HEK293 (cell line): ENCODE results near the gene PACRG.

Experiments
- CTCF ChIA-PET: fragments of 350-600 bp; formaldehyde crosslinking; extraction: SDS; loops from one replicate; lab custom pipeline; 2021; ENCODE audit warnings: antibody characterized with exemption; lab: Yijun Ruan, JAX
- POLR2A ChIA-PET: fragments of 300-600 bp; formaldehyde crosslinking; extraction: SDS; loops from one replicate; lab custom pipeline; 2020; ENCODE audit warnings: antibody characterized with exemption, inconsistent platforms; lab: Yijun Ruan, JAX
- H3K27ac ChIP-seq: fragments of 200-500 bp; sonication (Bioruptor generic); 2 replicates; pipeline ENCODE4 v1.5.1; 2014; ENCODE audit warnings: low read depth, low read length, control low read depth, inconsistent platforms; ENCODE audit errors: extremely low read depth
- H3K36me3 ChIP-seq, 2 experiments: fragments of 200-500 bp in 1 of 2; sonication (Bioruptor generic) in 1 of 2; 1 replicate in 1 of 2; 2 replicates in 1 of 2; pipeline ENCODE4 v1.5.1; 2014 to 2017; ENCODE audit warnings: inconsistent platforms in 2 of 2, low read length in 2 of 2; ENCODE audit not compliant: control insufficient read depth in 2 of 2, insufficient read depth in 1 of 2
- H3K4me1 ChIP-seq: fragments of 200-500 bp; sonication (Bioruptor generic); 2 replicates; pipeline ENCODE4 v1.5.1; 2014; ENCODE audit warnings: mild to moderate bottlenecking, low read length, inconsistent platforms; ENCODE audit not compliant: control insufficient read depth, insufficient read depth
- H3K4me3 ChIP-seq: 2 replicates; pipeline ENCODE4 v1.5.1; 2011; ENCODE audit warnings: low read depth, mild to moderate bottlenecking, control low read depth, low read length, moderate library complexity
- H3K9me3 ChIP-seq: fragments of 200-500 bp; sonication (Bioruptor generic); 2 replicates; pipeline ENCODE4 v1.5.1; 2014; ENCODE audit warnings: low read depth, low read length, inconsistent platforms; ENCODE audit not compliant: control insufficient read depth, insufficient read depth
- EGR2 ChIP-seq: fragments of 450-650 bp; formaldehyde crosslinking; IDR thresholded peaks from 2 replicates; pipeline ENCODE4 v1.5.1; 2016; ENCODE audit warnings: low read depth, missing biosample characterization, missing genetic modification characterization
- FEZF1 ChIP-seq: fragments of 450-650 bp; formaldehyde crosslinking; IDR thresholded peaks from 2 replicates; pipeline ENCODE4 v1.5.1; 2016; ENCODE audit warnings: missing biosample characterization, missing genetic modification characterization
- KLF10 ChIP-seq: fragments of 450-650 bp; IDR thresholded peaks from 2 replicates; pipeline ENCODE4 v1.5.1; 2018; ENCODE audit warnings: missing biosample characterization, mild to moderate bottlenecking, missing genetic modification characterization
- MYNN ChIP-seq: fragments of 450-650 bp; formaldehyde crosslinking; IDR thresholded peaks from 2 replicates; pipeline ENCODE4 v1.5.1; 2016; ENCODE audit warnings: missing biosample characterization, missing genetic modification characterization, borderline replicate concordance
- OVOL3 ChIP-seq: fragments of 450-650 bp; formaldehyde crosslinking; IDR thresholded peaks from 2 replicates; pipeline ENCODE4 v1.5.1; 2016; ENCODE audit warnings: missing biosample characterization, missing genetic modification characterization
- RBAK ChIP-seq: fragments of 450-650 bp; formaldehyde crosslinking; IDR thresholded peaks from 2 replicates; pipeline ENCODE4 v1.5.1; 2016; ENCODE audit warnings: missing biosample characterization, missing genetic modification characterization
- SETDB1 ChIP-seq: IDR thresholded peaks from one replicate; pipeline ENCODE4 v1.6.1; 2017; ENCODE audit warnings: mild to moderate bottlenecking, low read length, moderate library complexity, mixed read lengths; ENCODE audit not compliant: insufficient read length
- SP7 ChIP-seq: fragments of 450-650 bp; formaldehyde crosslinking; IDR thresholded peaks from 2 replicates; pipeline ENCODE4 v1.5.1; 2016; ENCODE audit warnings: missing biosample characterization, missing genetic modification characterization
- ZFP69B ChIP-seq: fragments of 450-650 bp; formaldehyde crosslinking; IDR thresholded peaks from 2 replicates; pipeline ENCODE4 v1.5.1; 2016; ENCODE audit warnings: missing biosample characterization, missing genetic modification characterization
- ZIC2 ChIP-seq: fragments of 450-650 bp; formaldehyde crosslinking; IDR thresholded peaks from 2 replicates; pipeline ENCODE4 v1.5.1; 2016; ENCODE audit warnings: missing biosample characterization, missing genetic modification characterization
- ZNF112 ChIP-seq: fragments of 450-650 bp; formaldehyde crosslinking; IDR thresholded peaks from 2 replicates; pipeline ENCODE4 v1.5.0; 2017; ENCODE audit warnings: missing biosample characterization, missing genetic modification characterization
- ZNF133 ChIP-seq: fragments of 450-650 bp; formaldehyde crosslinking; IDR thresholded peaks from 2 replicates; pipeline ENCODE4 v1.5.1; 2016; ENCODE audit warnings: missing biosample characterization, missing genetic modification characterization
- ZNF138 ChIP-seq: fragments of 450-650 bp; formaldehyde crosslinking; IDR thresholded peaks from 2 replicates; pipeline ENCODE4 v1.5.1; 2016; ENCODE audit warnings: missing biosample characterization, missing genetic modification characterization, borderline replicate concordance
- ZNF140 ChIP-seq: fragments of 450-650 bp; formaldehyde crosslinking; IDR thresholded peaks from 2 replicates; pipeline ENCODE4 v1.5.1; 2016; ENCODE audit warnings: missing biosample characterization, missing genetic modification characterization
- ZNF19 ChIP-seq: fragments of 450-650 bp; formaldehyde crosslinking; IDR thresholded peaks from 2 replicates; pipeline ENCODE4; 2016; ENCODE audit warnings: missing biosample characterization, missing genetic modification characterization, low read depth
- ZNF324 ChIP-seq: fragments of 450-650 bp; formaldehyde crosslinking; IDR thresholded peaks from 2 replicates; pipeline ENCODE4 v1.5.1; 2016; ENCODE audit warnings: missing biosample characterization, missing genetic modification characterization
- ZNF366 ChIP-seq: fragments of 450-650 bp; formaldehyde crosslinking; conservative IDR thresholded peaks from 2 replicates; pipeline ENCODE4 v1.5.1; 2016; ENCODE audit warnings: missing biosample characterization, missing genetic modification characterization
- ZNF623 ChIP-seq: fragments of 450-650 bp; formaldehyde crosslinking; IDR thresholded peaks from 2 replicates; pipeline ENCODE4 v1.5.1; 2016; ENCODE audit warnings: missing biosample characterization, missing genetic modification characterization
- ZNF670 ChIP-seq: fragments of 450-650 bp; formaldehyde crosslinking; IDR thresholded peaks from 2 replicates; pipeline ENCODE4 v1.5.1; 2016; ENCODE audit warnings: missing biosample characterization, missing genetic modification characterization, low read depth
- ZNF707 ChIP-seq: fragments of 450-650 bp; formaldehyde crosslinking; IDR thresholded peaks from 2 replicates; pipeline ENCODE4 v1.5.1; 2016; ENCODE audit warnings: missing biosample characterization, missing genetic modification characterization
- TF ChIP-seq, protein P1 (sequence below): fragments of 450-650 bp; formaldehyde crosslinking; IDR thresholded peaks from 2 replicates; pipeline ENCODE4 v1.5.1; 2017; ENCODE audit warnings: missing biosample characterization, mild to moderate bottlenecking, missing genetic modification characterization, moderate library complexity
- TF ChIP-seq, protein P2 (sequence below): fragments of 450-650 bp; formaldehyde crosslinking; IDR thresholded peaks from 2 replicates; pipeline ENCODE4 v1.5.1; 2016; ENCODE audit warnings: missing biosample characterization, missing genetic modification characterization
- TF ChIP-seq, protein P3 (sequence below): fragments of 450-650 bp; formaldehyde crosslinking; IDR thresholded peaks from 2 replicates; pipeline ENCODE4 v1.5.1; 2016; ENCODE audit warnings: missing biosample characterization, missing genetic modification characterization
- TF ChIP-seq, protein P4 (sequence below): fragments of 450-650 bp; formaldehyde crosslinking; IDR thresholded peaks from 2 replicates; pipeline ENCODE4 v1.5.1; 2016; ENCODE audit warnings: missing biosample characterization, missing genetic modification characterization
- TF ChIP-seq, protein P5 (sequence below): fragments of 450-650 bp; formaldehyde crosslinking; IDR thresholded peaks from 2 replicates; pipeline ENCODE4 v1.5.1; 2016; ENCODE audit warnings: missing biosample characterization, missing genetic modification characterization

PACRG gene

DNA sequence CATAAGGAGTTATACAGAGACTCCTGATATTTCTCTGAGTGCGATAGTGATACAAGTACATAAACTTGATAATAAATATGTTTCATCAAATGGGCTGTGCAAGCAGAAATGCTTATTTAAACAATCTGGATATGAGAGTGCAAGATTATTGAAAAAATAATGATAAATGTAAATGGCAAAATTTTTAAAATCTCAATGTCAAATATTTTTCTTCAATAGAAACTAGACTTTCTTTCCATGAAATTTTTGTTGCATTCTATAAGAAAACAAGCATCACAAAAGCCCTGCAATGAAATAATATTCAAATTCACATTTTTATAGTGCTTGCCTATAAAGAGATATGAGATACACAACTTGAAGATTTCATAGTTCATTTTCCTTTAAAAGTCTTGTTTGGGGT, 2.7 kb downstream of the PACRG start:
- Histone ChIP-seq H3K36me3 (no peaks in the 10 kb centered on the region), H3K4me3 (no peak overlapping the region), H3K27ac (no peak overlapping the region), H3K9me3 (no peaks in the 10 kb centered on the region), H3K4me1 (0 out of 2 replicates have a peak, but pooled peaks cover 3% of the 10 kb centered on the region)
- POLR2A ChIA-PET, result no interaction called here
- TF ChIP-seq ZIC2 (tag by site-specific recombination) (no peak), SETDB1 (peak; percentile 69), ZNF670 (tag by site-specific recombination) (no peak), ZNF19 (tag by site-specific recombination) (no peak), ZNF366 (tag by site-specific recombination) (no peak), FEZF1 (tag by site-specific recombination) (no peak), ZNF112 (tag by site-specific recombination) (no peak)
- TF ChIP-seq, protein P1, sequence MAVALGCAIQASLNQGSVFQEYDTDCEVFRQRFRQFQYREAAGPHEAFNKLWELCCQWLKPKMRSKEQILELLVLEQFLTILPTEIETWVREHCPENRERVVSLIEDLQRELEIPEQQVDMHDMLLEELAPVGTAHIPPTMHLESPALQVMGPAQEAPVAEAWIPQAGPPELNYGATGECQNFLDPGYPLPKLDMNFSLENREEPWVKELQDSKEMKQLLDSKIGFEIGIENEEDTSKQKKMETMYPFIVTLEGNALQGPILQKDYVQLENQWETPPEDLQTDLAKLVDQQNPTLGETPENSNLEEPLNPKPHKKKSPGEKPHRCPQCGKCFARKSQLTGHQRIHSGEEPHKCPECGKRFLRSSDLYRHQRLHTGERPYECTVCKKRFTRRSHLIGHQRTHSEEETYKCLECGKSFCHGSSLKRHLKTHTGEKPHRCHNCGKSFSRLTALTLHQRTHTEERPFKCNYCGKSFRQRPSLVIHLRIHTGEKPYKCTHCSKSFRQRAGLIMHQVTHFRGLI (tag by site-specific recombination), result no peak
- CTCF ChIA-PET, result no interaction called here

DNA sequence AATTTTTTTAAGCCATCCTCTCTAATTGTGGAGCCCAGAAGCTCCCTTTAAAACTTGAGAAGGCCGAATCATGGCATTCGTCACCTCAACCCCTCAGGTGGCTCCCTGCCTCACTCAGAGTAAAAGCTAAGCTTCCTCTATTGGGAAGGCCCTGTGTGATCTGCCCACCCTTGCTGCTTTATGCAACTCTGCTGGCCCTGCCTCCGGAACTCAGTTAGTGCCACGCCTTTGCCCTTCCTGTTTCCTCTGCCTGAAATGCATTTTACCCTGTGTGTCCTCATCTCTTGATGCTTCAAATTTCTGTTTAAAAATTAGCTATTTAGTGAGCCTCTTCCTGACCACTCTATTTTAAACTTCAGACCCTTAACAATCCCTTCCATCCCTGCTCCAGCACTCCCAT, 5.7 kb downstream of the PACRG start:
- POLR2A ChIA-PET, result no interaction called here
- TF ChIP-seq EGR2 (tag by site-specific recombination), result no peak
- TF ChIP-seq ZNF133 (tag by site-specific recombination), result no peak
- TF ChIP-seq ZNF623 (tag by site-specific recombination), result no peak
- no peak for TF ChIP-seq RBAK
- TF ChIP-seq, protein P2, sequence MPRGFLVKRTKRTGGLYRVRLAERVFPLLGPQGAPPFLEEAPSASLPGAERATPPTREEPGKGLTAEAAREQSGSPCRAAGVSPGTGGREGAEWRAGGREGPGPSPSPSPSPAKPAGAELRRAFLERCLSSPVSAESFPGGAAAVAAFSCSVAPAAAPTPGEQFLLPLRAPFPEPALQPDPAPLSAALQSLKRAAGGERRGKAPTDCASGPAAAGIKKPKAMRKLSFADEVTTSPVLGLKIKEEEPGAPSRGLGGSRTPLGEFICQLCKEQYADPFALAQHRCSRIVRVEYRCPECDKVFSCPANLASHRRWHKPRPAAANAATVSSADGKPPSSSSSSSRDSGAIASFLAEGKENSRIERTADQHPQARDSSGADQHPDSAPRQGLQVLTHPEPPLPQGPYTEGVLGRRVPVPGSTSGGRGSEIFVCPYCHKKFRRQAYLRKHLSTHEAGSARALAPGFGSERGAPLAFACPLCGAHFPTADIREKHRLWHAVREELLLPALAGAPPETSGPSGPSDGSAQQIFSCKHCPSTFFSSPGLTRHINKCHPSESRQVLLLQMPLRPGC (tag by site-specific recombination), result no peak
- TF ChIP-seq ZNF707 (tag by site-specific recombination), result no peak
- TF ChIP-seq, protein P3, sequence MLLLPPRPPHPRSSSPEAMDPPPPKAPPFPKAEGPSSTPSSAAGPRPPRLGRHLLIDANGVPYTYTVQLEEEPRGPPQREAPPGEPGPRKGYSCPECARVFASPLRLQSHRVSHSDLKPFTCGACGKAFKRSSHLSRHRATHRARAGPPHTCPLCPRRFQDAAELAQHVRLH (tag by site-specific recombination), result no peak
- no peak for TF ChIP-seq ZNF138
- H3K27ac ChIP-seq, result no peak overlapping the region

DNA sequence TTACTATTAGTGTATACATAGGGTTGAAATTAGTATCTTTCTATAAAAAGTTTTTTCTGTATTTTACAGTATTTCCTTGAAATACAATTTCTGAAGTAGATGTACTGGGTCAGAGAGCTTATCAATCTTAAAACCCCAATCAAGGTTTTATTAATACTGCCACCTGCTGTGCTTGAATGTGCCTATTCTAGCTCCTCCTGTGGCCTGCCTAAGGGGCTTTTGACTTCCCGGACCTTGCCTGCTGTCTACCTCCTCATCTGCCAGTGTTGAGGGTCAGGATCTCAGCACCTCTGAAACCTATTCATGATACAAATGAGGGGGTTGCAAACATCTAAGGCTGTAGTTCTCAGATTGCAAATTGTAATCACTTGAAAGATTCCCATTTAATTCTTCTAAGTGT, 9.2 kb downstream of the PACRG start:
- H3K4me3 ChIP-seq, result no peak overlapping the region
- no peaks in the 10 kb centered on the region for H3K4me1 ChIP-seq
- no peak overlapping the region for H3K27ac ChIP-seq
- no peaks in the 10 kb centered on the region for H3K36me3 ChIP-seq
- CTCF ChIA-PET, result interaction anchor here (0.6 kb wide), 1 partner anchor 612 kb away, joined by 3 read pairs; no protein-coding TSS in a partner anchor
- H3K9me3 ChIP-seq, result no peaks in the 10 kb centered on the region
- POLR2A ChIA-PET, result interaction anchor here (1.2 kb wide), 1 partner anchor 9 kb away, joined by 4 read pairs; the partner anchor contains the start of genes PACRG and PRKN
- TF ChIP-seq ZNF140 (tag by site-specific recombination) (no peak), KLF10 (no peak), SP7 (tag by site-specific recombination) (no peak), ZFP69B (tag by site-specific recombination) (no peak), ZNF324 (tag by site-specific recombination) (no peak), OVOL3 (tag by site-specific recombination) (no peak), MYNN (tag by site-specific recombination) (no peak)
- TF ChIP-seq, protein P4, sequence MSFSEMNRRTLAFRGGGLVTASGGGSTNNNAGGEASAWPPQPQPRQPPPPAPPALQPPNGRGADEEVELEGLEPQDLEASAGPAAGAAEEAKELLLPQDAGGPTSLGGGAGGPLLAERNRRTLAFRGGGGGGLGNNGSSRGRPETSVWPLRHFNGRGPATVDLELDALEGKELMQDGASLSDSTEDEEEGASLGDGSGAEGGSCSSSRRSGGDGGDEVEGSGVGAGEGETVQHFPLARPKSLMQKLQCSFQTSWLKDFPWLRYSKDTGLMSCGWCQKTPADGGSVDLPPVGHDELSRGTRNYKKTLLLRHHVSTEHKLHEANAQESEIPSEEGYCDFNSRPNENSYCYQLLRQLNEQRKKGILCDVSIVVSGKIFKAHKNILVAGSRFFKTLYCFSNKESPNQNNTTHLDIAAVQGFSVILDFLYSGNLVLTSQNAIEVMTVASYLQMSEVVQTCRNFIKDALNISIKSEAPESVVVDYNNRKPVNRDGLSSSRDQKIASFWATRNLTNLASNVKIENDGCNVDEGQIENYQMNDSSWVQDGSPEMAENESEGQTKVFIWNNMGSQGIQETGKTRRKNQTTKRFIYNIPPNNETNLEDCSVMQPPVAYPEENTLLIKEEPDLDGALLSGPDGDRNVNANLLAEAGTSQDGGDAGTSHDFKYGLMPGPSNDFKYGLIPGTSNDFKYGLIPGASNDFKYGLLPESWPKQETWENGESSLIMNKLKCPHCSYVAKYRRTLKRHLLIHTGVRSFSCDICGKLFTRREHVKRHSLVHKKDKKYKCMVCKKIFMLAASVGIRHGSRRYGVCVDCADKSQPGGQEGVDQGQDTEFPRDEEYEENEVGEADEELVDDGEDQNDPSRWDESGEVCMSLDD, result no peak
- TF ChIP-seq, protein P5, sequence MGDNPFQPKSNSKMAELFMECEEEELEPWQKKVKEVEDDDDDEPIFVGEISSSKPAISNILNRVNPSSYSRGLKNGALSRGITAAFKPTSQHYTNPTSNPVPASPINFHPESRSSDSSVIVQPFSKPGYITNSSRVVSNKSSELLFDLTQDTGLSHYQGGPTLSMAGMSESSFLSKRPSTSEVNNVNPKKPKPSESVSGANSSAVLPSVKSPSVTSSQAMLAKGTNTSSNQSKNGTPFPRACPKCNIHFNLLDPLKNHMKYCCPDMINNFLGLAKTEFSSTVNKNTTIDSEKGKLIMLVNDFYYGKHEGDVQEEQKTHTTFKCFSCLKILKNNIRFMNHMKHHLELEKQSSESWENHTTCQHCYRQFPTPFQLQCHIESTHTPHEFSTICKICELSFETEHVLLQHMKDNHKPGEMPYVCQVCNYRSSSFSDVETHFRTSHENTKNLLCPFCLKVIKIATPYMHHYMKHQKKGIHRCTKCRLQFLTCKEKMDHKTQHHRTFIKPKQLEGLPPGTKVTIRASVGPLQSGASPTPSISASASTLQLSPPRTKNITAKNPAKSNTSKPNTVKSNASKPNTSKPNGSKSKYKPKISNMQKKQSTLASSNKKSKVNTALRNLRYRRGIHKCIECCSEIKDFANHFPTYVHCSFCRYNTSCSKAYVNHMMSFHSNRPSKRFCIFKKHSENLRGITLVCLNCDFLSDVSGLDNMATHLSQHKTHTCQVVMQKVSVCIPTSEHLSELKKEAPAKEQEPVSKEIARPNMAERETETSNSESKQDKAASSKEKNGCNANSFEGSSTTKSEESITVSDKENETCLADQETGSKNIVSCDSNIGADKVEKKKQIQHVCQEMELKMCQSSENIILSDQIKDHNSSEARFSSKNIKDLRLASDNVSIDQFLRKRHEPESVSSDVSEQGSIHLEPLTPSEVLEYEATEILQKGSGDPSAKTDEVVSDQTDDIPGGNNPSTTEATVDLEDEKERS, result no peak

More for the DNA sequence above, 5.7 kb downstream of the PACRG start:
- Histone ChIP-seq H3K36me3 (no peaks in the 10 kb centered on the region), H3K4me3 (no peak overlapping the region), H3K9me3 (no peaks in the 10 kb centered on the region), H3K4me1 (no peaks in the 10 kb centered on the region)
- CTCF ChIA-PET, result no interaction called here
